IPS-NIHi11 (cell line): ENCODE measurements around the gene C1QTNF6.

Experiments used
- DNase-seq: peaks from one replicate; pipeline ENCODE4 v3.0.0; 2012; ENCODE audit warnings: mixed read lengths, low spot score

C1QTNF6 gene

GRCh38 chr22:37190262-37190780, 2.3 kb upstream of the C1QTNF6 start:
- no peak for DNase-seq

- DNase-seq: no peak
Observed at GRCh38 chr22:37188901-37189466, 937 bp upstream of the C1QTNF6 start.

GRCh38 chr22:37187552-37187890, 526 bp downstream of the C1QTNF6 start:
- DNase-seq: no peak

GRCh38 chr22:37186997-37187522, 987 bp downstream of the C1QTNF6 start:
- DNase-seq: no peak

- DNase-seq: peak; percentile 86
Observed at GRCh38 chr22:37186228-37186996, 1.6 kb downstream of the C1QTNF6 start.

- DNase-seq: no peak
Observed at GRCh38 chr22:37185646-37186227, 2.3 kb downstream of the C1QTNF6 start.

- DNase-seq: no peak
Observed at GRCh38 chr22:37184816-37185541, 3.1 kb downstream of the C1QTNF6 start.

- DNase-seq: no peak
Observed at GRCh38 chr22:37184380-37184755, 3.7 kb downstream of the C1QTNF6 start.

GRCh38 chr22:37183432-37184379, 4.3 kb downstream of the C1QTNF6 start:
- DNase-seq: no peak

- no peak for DNase-seq
Observed at GRCh38 chr22:37182949-37183245, 5.2 kb downstream of the C1QTNF6 start.

- no peak for DNase-seq
Observed at GRCh38 chr22:37182101-37182948, 5.7 kb downstream of the C1QTNF6 start.

GRCh38 chr22:37181681-37182080, 6.4 kb downstream of the C1QTNF6 start:
- DNase-seq: no peak

- peak; percentile 11 for DNase-seq
Observed at GRCh38 chr22:37180531-37181231, 7.4 kb downstream of the C1QTNF6 start.

GRCh38 chr22:37179622-37180420, 8.2 kb downstream of the C1QTNF6 start:
- DNase-seq: peak; percentile 7

GRCh38 chr22:37179126-37179470, 8.9 kb downstream of the C1QTNF6 start:
- DNase-seq: no peak

- DNase-seq: no peak
Observed at GRCh38 chr22:37178350-37179125, 9.5 kb downstream of the C1QTNF6 start.

- DNase-seq: no peak
Observed at GRCh38 chr22:37177755-37178154, 10.3 kb downstream of the C1QTNF6 start.

- no peak for DNase-seq
Observed at GRCh38 chr22:37177221-37177620, 10.8 kb downstream of the C1QTNF6 start.
